ENCODE data around the gene IGLL1.

Gene IGLL1

GRCh38 chr22:23526596-23527316, 53.3 kb downstream of the IGLL1 start:
- no peak for DNase-seq

GRCh38 chr22:23525510-23525909, 54.6 kb downstream of the IGLL1 start:
- DNase-seq, result no peak

GRCh38 chr22:23524226-23524625, 55.9 kb downstream of the IGLL1 start:
- no peak for DNase-seq

- DNase-seq, result no peak
Observed at GRCh38 chr22:23523713-23524112, 56.4 kb downstream of the IGLL1 start.

Data from NCI-H526 treated with DMSO at 0.1 percent for 48 hours (cell line).